SU-DHL-6 (cell line): ENCODE data around the gene ANP32B.

ENCODE experiments used
- EZH2phosphoT487 ChIP-seq: fragments of 200-600 bp; sonication (generic), shearing (Covaris generic); conservative IDR thresholded peaks from 2 replicates; pipeline ENCODE4 v1.6.1; 2018; ENCODE audit warnings: mild to moderate bottlenecking, antibody characterized with exemption, low read length, moderate library complexity, mixed read lengths
- TF ChIP-seq, protein P1 (sequence below): fragments of 200-600 bp; sonication (generic); IDR thresholded peaks from one replicate; pipeline ENCODE4 v1.5.1; 2017; ENCODE audit warnings: antibody characterized with exemption, mild to moderate bottlenecking, low read length, moderate library complexity; ENCODE audit not compliant: insufficient read depth, poor library complexity, severe bottlenecking

DNA sequence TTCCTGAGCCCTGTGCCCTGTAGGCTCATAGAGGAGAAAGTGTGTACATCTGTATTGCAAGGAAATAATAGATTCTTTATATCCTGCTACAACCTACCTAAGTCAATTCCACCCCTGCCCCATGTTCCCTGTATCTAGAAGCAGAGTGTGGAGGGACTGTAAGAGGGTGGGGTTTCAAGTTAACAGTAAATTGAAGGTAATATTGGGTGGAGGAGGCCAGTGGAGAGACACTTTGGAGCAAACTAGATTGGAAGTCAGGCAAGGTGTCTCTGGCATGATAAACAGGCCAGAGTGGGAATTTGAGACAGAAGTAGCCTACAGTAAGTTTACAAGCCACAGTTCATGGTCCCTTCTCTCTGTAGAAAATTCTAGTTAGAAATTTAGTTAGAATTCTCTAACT lies 42.9 kb upstream of the ANP32B start:
- TF ChIP-seq, protein P1, sequence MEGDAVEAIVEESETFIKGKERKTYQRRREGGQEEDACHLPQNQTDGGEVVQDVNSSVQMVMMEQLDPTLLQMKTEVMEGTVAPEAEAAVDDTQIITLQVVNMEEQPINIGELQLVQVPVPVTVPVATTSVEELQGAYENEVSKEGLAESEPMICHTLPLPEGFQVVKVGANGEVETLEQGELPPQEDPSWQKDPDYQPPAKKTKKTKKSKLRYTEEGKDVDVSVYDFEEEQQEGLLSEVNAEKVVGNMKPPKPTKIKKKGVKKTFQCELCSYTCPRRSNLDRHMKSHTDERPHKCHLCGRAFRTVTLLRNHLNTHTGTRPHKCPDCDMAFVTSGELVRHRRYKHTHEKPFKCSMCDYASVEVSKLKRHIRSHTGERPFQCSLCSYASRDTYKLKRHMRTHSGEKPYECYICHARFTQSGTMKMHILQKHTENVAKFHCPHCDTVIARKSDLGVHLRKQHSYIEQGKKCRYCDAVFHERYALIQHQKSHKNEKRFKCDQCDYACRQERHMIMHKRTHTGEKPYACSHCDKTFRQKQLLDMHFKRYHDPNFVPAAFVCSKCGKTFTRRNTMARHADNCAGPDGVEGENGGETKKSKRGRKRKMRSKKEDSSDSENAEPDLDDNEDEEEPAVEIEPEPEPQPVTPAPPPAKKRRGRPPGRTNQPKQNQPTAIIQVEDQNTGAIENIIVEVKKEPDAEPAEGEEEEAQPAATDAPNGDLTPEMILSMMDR, result no peak
- no peak for TF ChIP-seq EZH2phosphoT487
